ENCODE results near the gene DOCK6.

GRCh38 chr19:11200931-11201330, 61.4 kb downstream of the DOCK6 start:
- TF ChIP-seq CTCF (IDR thresholded peaks at IDR 0.05) (no peak), ATF2 (CRISPR knock-in tag; IDR thresholded peaks at IDR 0.05; ENCODE audit: borderline replicate concordance, low read depth) (no peak), ELF4 (CRISPR knock-in tag; IDR thresholded peaks at IDR 0.05; ENCODE audit: low read depth) (no peak)

All from WTC11 (cell line).